CD4-positive, alpha-beta T cell treated with Interleukin-21 for 1 hour (primary cell): Measurements from ENCODE around the gene OR6K3.
"Not testable (repeated sequence)": the region's sequence is repeated elsewhere in the genome, so short reads cannot be mapped to it uniquely, and the experiment has no call there.

ENCODE experiments used
- DNase-seq: peaks from one replicate; pipeline ENCODE4 v3.0.0-alpha.2; 2020

The OR6K3 gene, protein sequence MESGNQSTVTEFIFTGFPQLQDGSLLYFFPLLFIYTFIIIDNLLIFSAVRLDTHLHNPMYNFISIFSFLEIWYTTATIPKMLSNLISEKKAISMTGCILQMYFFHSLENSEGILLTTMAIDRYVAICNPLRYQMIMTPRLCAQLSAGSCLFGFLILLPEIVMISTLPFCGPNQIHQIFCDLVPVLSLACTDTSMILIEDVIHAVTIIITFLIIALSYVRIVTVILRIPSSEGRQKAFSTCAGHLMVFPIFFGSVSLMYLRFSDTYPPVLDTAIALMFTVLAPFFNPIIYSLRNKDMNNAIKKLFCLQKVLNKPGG

DNA sequence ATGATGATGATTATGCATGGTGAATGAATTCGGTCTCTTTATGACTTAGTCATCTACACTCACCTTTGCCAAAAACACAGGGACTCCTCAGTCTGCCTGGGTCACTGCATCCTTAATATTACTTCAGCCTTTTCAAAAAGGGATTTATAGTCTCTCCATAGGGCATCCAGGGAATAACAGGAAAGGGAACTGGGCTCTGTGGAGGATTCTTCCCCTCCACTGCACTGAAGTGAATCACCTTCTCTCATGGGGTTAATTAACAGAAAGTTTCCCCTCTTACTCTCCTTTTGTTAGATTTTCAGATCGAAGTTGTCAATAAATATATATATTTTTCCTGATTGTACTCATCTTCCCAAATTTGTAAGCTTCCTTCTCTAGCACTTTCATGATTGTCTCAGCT is at the start of gene OR6K3:
Gene OR6K3, minus strand, starts transcription at position 101 of the 400 bp plus-strand sequence. CDS start 2,605 bp downstream, outside the sequence.
- DNase-seq = no peak

DNA sequence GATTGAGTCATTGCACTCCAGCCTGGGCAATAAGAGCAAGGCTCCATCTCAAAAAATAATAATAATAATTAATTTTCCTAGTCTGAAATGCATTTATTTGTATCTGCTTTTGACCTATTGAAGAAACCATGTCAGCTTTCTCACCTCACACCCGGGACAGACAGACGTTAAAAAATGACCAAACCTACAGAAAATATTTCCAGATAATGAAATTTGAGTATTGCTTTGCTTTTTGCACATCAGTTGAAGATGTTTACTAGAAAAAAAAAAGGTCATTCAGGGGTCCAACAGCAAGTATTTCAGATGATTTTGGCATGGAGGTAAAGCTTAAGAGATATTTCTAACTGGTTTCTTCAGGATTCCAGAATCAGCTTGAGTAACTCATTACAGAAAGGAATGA is 33.9 kb upstream of the OR6K3 start, which contains the start of gene OR6K6:
Gene OR6K6, plus strand, starts transcription at position 301 of the 400 bp plus-strand sequence. CDS start 168 bp downstream, outside the sequence.
- DNase-seq = no peak

DNA sequence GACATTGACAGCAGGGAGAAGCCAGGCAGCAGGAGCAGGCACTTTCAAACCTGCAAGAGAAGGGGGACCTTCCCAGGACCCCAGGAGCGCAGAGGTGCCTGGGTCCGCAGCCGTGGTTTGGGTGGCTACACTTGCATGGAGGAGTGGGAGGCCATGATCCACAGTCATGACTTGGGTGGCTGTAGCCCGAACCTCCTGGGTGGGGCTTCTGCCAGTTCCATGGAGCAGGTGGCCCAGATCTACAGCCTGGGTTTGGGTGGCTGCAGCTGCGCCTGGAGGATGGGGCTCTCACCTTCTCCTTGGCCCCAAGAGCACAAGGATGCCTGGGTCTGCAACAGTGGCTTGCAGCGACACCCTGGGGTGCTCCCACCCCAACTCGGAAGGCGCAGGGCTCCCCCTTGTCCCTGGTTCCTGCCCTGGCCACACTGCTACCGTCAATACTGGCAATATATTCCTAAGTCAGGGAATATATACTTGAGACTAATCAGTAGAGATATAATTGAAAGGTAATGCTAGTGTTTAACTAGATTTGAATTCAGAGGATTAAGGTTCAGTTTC is 31.7 kb upstream of the OR6K3 start:
- DNase-seq = no peak

DNA sequence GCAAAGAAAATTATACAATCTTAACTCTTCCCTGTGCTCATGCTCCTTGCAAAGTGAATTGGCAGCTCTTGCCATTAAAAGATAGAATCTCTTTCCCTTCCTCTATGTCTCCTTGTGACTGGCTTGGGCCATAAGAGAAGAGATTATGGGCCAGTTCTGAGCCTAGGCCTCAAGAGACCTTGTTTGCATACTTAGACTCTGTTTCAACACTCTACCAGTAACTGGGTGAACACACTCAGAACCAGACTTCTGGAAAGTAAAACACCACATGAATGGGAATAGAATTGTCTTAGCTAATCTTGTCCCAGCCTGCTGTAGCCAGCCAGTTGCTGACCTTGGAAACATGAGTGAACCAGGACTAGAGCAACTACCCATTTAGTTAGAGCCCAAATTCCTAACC is 15.3 kb upstream of the OR6K3 start:
- DNase-seq = no peak

DNA sequence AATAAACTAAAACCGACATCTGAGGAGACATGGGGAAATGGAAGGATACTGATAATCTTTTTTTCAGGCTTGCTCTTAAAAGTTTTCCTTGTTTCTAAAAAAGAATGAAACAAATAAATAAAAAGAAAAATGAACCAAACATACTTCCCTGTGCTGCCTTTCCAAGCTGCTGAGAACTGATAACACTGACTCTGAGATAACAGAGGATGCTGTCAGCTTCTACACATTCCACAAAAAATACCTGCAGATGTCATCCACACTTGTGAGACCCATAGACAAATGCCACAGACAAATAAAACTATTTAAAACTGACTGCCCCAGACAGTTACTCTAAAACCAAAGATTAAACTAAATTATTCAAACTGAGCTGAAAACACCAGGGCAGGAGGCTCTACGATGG is 12.0 kb upstream of the OR6K3 start:
- DNase-seq = no peak

DNA sequence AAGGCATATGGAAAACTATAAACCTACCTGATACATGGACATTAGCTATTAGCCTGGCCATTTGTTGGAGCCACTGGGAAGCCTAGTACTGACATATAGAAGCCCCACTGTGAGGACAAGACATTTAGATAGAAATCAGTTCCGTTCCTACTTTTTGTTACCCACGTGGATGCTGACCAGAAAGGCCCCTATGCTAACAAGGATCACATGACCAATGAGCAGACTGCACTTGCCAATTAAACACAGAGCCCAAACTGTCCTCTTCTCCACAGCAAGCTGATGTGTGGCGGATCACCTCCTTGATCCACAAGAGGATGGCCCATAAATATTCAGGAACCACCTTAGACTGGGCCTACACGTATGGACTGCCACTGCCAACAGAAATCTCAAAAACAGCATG is 11.2 kb upstream of the OR6K3 start:
- DNase-seq = no peak

DNA sequence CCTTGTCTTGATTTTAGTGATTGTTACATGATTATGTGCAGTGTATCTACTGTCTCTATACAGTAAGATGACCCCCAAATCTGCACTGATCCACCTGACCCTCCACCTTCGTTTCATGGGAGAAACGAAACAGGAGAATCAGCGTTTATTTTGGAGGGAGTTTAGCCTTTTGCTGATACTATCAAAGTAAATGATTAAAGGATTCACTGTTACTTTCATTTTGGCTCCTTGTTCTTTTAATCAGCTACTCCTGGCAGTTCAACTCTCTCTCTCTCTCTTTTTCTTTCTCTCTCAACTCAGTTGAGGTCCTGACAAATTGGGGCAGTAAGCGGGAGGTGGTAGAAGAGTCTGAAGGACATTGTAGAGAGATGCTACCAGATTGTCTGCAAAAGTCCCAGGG is 9.9 kb upstream of the OR6K3 start:
- DNase-seq = no peak

DNA sequence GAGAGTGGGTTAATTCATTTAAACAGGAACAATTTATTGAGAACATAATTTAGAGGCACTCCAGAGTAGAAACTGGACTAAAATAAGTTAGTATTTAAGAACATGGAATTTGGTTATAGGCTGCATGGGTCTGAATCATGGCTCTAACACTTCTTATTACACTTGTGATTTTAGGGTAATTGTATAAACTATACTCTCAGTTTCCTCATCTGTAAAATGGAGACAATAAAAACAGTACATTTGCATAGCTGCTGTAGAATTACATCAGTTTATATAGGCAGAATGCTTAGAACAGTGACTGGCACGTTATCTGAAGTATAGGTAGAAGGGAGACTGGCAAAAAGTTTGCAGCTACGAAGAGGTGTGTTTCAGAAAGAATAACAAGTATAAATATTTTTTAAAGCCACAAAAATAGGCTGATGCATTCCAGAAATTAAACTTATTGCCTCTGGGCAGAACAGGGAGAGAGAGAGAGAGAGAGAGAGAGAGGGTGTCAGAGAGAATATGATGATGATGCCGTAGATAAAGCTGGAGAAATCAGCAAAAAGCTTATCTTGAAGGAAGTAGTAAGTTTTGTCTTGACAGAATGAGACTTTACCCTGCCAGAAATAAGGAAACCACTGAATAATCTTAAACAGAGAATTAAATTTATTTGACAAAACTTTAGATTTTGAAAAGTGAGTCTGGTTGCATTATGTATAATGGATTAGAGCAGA is 8.1 kb upstream of the OR6K3 start:
- no peak for DNase-seq

DNA sequence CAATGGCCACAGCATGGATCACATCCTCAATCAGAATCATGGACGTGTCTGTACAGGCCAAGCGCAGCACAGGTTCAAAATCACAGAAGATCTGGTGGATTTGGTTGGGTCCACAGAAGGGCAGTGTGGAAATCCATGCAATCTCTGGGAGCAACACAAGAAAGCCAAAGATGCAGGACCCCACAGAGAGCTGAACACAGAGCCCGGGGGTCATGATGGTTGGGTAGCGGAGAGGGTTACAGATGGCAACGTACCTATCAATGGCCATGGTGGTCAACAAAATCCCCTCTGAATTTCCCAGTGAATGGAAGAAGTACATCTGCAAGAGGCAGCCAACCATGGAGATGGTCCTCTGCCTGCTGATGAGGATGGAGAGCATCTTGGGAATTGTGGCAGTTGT is 3.9 kb upstream of the OR6K3 start:
- DNase-seq = no peak

DNA sequence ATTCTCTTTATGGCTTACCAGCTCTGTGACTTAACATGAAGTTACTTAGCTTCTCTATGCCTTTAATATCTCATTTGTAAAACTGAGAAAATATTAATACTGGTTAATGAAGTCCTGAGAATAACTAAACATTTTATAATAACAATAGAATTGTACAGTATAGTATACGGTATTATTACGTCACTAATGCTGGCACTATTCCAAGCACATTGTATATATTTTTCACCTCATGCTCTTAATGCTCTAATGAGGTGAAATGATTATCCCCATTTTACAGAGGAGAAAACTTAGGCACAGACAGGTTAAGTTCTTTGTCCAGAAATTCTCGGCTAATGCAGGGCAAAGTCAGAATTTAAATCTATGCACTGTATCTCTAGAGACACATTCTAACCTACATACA is 856 bp downstream of the OR6K3 start:
- no peak for DNase-seq

DNA sequence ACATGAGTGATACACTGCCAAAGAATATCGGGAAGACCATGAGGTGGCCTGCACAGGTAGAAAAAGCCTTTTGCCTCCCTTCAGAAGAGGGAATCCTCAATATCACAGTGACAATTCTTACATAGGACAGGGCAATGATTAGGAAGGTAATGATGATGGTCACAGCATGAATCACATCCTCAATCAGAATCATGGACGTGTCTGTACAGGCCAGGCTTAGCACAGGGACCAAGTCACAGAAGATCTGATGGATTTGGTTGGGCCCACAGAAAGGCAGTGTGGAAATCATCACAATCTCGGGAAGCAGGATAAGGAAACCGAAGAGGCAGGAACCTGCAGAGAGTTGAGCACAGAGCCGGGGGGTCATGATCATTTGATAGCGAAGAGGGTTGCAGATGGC is 3.2 kb downstream of the OR6K3 start:
- no peak for DNase-seq

DNA sequence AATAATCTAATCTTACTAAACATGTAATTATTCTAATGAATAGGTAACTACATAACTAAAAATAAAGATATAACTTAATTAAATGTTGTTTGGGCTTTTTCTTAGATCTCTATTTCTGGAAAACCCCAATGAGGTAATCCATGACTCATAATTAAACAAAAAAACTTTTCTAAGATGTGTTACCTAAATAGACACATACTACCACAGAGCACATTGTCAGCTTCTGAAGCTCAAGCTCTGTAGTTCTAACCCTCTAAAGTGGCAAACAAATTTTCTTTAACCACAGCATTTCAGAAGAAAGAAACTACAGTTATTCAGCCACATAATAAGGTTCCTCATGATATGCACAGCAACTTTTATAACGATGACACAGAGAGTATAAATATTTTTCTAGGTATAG is 4.2 kb downstream of the OR6K3 start:
- DNase-seq = no peak

DNA sequence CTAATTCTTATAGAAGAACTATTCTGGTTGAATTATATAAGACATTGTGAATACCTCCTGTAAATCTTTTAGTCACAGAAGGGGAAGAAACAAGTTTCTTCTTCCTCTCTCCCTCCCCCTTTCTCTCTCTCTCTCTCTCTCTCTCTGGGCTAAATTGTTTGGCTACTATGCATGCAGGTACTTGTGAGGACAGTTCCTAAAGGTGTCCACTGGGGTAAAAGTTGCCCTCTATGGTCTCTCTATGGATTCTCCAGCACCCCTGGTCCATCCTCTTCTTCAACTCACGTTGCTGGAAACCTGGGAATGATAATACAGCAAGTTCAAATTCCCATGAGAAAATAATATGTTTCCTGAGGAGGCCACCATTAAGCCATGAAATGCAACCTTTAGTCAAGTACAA is 5.8 kb downstream of the OR6K3 start:
- DNase-seq = no peak

DNA sequence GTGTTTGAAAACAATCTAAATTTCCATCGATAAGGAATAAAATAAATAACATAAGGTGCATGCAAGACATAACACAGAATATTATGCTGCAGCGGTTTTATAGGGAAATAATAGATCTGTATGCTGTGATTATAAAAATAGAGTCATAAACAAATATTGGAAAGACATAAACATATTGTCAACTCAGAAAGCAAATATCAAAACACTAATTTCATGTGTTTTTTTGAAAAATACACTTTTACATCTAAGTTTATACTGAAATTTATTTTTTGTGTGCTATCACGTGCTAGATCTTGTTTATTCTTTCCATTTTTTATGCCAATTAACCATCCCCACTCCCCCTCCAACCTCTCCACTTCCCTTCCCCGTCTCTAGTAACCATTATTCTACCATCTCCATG is 9.4 kb downstream of the OR6K3 start:
- DNase-seq = no peak

DNA sequence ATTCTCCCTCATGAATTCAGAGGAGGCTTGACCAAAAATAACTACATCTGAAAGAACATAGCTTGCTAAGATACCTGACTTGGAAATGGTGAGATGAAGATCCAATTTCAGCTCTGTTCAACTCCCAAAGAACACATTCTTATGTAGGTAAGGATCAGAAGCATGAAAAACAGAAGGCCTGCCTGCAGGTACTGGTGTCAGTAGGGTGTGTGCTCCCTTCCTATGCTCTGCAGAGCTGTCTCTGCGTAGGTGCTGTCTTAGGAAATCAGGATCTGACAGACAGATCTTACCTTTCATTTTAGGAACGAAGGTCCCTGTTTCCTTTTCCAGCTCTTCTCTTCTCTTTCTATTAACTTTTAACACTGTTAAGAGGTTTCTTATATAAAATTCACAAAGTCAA is 14.4 kb downstream of the OR6K3 start:
- no peak for DNase-seq

DNA sequence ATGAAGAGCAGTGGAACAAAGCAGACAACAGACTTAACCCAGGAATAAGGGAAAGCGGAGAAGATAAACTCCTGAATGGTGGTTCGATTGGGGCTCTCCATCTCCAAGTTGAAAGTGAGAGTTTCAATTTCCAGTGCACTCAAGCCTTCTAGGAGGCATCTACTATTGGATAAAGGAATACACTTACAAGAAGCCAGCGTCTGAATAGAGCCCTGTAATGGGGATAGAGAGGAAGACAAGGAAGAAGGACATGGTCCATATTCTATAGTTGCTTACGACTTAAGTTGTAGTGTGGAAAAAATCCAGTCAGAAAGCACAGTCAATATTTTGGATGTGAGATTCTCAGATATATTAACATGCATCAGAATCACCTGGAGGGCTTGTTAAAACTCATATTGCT is 20.0 kb downstream of the OR6K3 start, which contains the start of gene OR6K2:
Gene OR6K2, minus strand, starts transcription at position 101 of the 400 bp plus-strand sequence. Its CDS starts 0 bp downstream, at position 101.
- no peak for DNase-seq

DNA sequence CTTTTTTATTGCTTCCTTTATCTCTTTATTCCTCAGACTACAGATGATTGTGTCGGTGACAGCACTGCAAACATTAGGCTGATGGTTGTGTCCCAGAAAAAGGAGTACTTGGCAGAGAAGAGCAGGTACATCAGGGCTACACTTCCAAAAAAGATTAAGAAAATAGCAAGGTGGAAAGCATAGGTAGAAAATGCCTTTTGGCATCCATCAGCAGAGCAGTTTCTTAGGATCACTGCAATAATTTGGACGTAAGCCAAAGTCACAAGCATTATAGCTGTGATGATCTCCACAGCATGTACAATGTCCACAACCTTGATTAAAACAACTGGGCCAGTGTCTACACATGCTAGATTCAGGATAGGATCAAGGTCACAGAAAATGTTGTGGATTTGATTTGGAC is 25.9 kb downstream of the OR6K3 start:
- DNase-seq = no peak

DNA sequence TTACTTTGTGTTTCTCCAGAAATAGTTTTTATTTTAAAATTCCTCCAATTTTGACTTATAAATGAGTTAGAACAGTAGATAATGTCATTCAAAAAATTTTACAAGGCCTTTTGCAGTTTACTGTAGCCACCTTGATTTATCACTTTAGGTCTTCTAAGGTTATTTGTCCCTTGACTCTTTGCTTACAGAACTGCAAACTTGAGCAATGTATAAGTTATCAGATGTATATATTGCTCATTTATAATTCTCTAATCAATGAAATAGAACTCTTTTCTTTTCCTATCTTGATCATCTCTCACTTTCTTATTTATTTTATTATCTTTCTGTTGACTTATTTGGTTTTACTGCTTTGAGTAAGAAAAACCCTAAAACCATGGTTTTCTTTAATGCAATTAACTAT is 28.2 kb downstream of the OR6K3 start:
- no peak for DNase-seq

DNA sequence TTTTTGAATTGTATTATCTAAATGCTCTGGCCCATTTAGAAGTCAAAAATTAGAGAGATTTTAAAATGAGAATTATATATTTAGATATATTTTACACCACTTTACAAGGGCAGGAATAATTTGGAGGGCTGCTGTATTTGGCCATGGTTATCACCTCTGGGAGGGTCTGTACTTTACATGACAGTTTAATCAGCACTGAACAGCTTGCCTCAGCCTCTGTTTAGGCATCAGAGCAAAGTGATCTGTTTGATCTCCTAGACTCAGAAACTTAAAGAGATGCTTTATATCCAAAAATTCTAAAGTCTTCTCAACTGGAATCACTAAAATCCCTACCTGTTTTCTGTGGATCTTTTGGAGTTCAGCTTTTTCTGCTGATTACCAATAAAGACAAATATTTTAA is 28.6 kb downstream of the OR6K3 start:
- DNase-seq = no peak

DNA sequence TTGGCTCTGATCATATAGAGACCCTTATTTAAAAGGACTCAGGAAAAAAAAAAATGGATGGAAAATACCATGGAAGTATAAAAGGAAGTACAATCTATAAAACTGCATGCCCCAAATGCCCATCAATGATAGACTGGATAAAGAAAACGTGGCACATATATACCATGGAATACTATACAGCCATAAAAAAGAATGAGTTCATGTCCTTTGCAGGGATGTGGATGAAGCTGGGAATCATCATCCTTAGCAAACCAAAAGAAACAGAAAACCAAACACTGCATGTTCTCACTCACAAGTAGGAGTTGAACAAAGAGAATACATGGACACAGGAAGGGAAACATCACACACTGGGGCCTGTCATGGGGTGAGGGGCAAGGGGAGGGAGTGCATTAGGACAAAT is 29.4 kb downstream of the OR6K3 start:
- DNase-seq = not testable (repeated sequence)

DNA sequence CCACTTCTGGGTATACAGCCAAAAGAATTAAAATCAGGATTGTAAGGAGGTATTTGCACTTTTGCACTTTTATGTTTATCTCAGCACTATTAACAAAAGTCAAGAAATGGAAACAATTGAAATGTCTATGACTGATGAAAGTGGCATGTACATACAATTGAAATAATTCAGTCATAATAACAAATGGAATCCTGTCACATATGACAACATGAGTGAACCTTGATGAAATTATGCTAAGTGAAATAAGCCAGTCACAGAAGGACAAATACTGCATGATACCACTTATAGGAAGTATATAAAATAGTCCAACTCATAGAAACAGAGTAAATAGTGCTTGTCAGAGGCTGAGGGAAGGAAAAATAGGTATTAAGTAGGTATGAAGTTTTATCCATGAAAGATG is 30.6 kb downstream of the OR6K3 start:
- no peak for DNase-seq

DNA sequence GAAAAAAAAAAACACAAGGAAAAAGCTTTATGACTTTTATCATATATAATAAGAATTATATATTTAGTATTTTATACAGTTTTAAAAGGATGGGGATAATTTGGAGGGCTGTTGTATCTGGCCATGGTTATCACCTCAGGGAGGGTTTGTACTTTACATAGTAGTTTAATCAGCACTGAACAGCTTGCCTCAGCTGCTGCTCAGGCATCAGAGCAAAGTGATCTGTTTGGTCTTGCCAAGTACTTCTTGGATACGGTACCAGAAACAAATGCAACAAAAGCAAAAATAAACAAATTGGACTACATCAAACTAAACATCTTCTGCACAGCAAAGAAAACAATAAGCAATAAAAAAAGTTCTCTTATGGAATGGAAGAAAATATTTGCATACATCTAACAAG is 31.4 kb downstream of the OR6K3 start:
- DNase-seq = no peak

DNA sequence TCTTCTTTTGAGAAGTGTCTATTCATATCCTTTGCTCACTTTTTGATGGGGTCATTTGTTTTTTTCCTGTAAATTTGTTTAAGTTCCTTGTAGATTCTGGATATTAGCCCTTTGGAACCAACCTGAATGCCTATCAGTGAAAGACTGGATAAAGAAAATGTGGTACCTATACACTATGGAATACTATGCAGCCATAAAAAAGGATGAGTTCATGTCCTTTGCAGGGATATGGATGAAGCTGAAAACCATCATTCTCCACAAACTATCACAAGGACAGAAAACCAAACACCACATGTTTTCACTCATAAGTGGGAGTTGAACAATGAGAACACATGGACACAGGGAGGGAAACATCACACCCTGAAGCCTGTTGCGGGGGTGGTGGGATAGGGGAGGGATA is 32.2 kb downstream of the OR6K3 start:
- not testable (repeated sequence) for DNase-seq

DNA sequence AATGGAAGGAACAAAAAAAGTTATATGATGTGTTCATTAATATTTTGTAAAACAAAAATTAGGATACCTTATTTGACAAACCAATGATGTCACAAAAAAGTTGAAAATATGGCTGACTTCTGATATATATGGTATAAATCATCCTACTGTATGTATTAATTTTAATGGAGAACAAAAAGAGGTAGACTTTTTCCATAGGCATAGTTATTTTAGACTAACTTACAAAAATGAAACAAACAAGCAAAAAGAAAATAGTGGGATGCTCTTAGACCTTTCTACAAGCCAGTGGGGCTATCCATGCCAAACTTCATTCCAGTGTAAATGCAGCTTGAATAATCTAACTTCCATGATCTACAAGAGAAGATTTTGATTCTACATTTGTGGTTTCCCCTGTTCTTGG is 33.5 kb downstream of the OR6K3 start:
- no peak for DNase-seq
